ENCODE measurements around the gene EHD2.
"Not testable (repeated sequence)": the region's sequence is repeated elsewhere in the genome, so short reads cannot be mapped to it uniquely, and the experiment has no call there.

EHD2 gene

GRCh38 chr19:47691782-47692181, 21.4 kb upstream of the EHD2 start:
- no peak for ATAC-seq

GRCh38 chr19:47693489-47693888, 19.7 kb upstream of the EHD2 start:
- no peak for ATAC-seq

GRCh38 chr19:47693903-47694302, 19.3 kb upstream of the EHD2 start:
- no peak for ATAC-seq

GRCh38 chr19:47694466-47695273, 18.6 kb upstream of the EHD2 start:
- ATAC-seq = no peak

GRCh38 chr19:47695533-47696262, 17.5 kb upstream of the EHD2 start:
- ATAC-seq = no peak

- no peak for ATAC-seq
Observed at GRCh38 chr19:47696635-47697034, 16.6 kb upstream of the EHD2 start.

GRCh38 chr19:47697863-47698609, 15.2 kb upstream of the EHD2 start:
- ATAC-seq = peak; percentile 79 to 80

GRCh38 chr19:47698631-47699359, 14.4 kb upstream of the EHD2 start:
- no peak for ATAC-seq

GRCh38 chr19:47699360-47699917, 13.8 kb upstream of the EHD2 start:
- ATAC-seq = peak in 1 of 2 donors; percentile 57

GRCh38 chr19:47700934-47701716, 12.1 kb upstream of the EHD2 start:
- no peak for ATAC-seq

- ATAC-seq = no peak
Observed at GRCh38 chr19:47701717-47702552, 11.3 kb upstream of the EHD2 start.

GRCh38 chr19:47702671-47703070, 10.6 kb upstream of the EHD2 start:
- no peak for ATAC-seq

- ATAC-seq = no peak
Observed at GRCh38 chr19:47703301-47703700, 9.9 kb upstream of the EHD2 start.

GRCh38 chr19:47704024-47704423, 9.2 kb upstream of the EHD2 start:
- ATAC-seq = no peak

- no peak for ATAC-seq
Observed at GRCh38 chr19:47704656-47705055, 8.6 kb upstream of the EHD2 start.

GRCh38 chr19:47707135-47707925, 5.9 kb upstream of the EHD2 start:
- peak; percentile 79 to 89 for ATAC-seq

- no peak for ATAC-seq
Observed at GRCh38 chr19:47711652-47712242, 1.5 kb upstream of the EHD2 start.

GRCh38 chr19:47714339-47714738, 1.1 kb downstream of the EHD2 start:
- ATAC-seq = no peak

GRCh38 chr19:47714855-47715254, 1.6 kb downstream of the EHD2 start:
- not testable (repeated sequence) for ATAC-seq

All from activated CD4-positive, CD25-positive, alpha-beta regulatory T cell treated with anti-CD3 and anti-CD28 coated beads, Interleukin-2, amount 50 U/mL, for 24 hours (primary cell).